ENCODE data around the gene SPIN2B. TPM values are rescaled to one million over a fixed set of nuclear protein-coding genes. Genes with fewer than 3 reads are reported as not detected.
"Not testable (repeated sequence)": the region's sequence is repeated elsewhere in the genome, so short reads cannot be mapped to it uniquely, and the experiment has no call there.

The SPIN2B gene
- total and polyA plus RNA-seq, 2 experiments from 2014 or later, result 9.1 to 13.7 TPM

- H2AFZ ChIP-seq, result no peak overlapping the region
- H3K27me3 ChIP-seq, result no peaks in the 10 kb centered on the region
- H4K20me1 ChIP-seq (ENCODE audit: insufficient read depth, poor library complexity, severe bottlenecking), result no peaks in the 10 kb centered on the region
- no peaks in the 10 kb centered on the region for H3K36me3 ChIP-seq (replicated peaks; ENCODE audit: insufficient read depth, low read depth)
- no peak overlapping the region for H3K27ac ChIP-seq
- no peak for DNase-seq (ENCODE audit: low spot score)
- no peaks in the 10 kb centered on the region for H3K79me2 ChIP-seq
- H3K4me1 ChIP-seq (ENCODE audit: insufficient read depth), result no peaks in the 10 kb centered on the region
- TF ChIP-seq EZH2 (IDR thresholded peaks at IDR 0.05; ENCODE audit: borderline replicate concordance), result no peak
- no peak for TF ChIP-seq CTCF (IDR thresholded peaks at IDR 0.05; ENCODE audit: poor library complexity)
- TF ChIP-seq EZH2phosphoT487 (IDR thresholded peaks at IDR 0.05; ENCODE audit: low read depth, severe bottlenecking, unreplicated experiment), result no peak
- H3K4me2 ChIP-seq, result no peak overlapping the region
- no peaks in the 10 kb centered on the region for H3K9me2 ChIP-seq (replicated peaks; ENCODE audit: insufficient read depth)
- H3K9me3 ChIP-seq (ENCODE audit: low read depth), result no peaks in the 10 kb centered on the region
- WGBS (ENCODE audit: low lambda C conversion rate, missing lambda C conversion rate), result 85% methylated on average over 7 of the region's 7 CpGs
- no peak overlapping the region for H3K4me3 ChIP-seq
Observed at GRCh38 chrX:57132046-57132445, 10.7 kb upstream of the SPIN2B start.

- H3K36me3 ChIP-seq (replicated peaks; ENCODE audit: insufficient read depth, low read depth), result no peaks in the 10 kb centered on the region
- no peaks in the 10 kb centered on the region for H3K9me3 ChIP-seq (ENCODE audit: low read depth)
- H3K27me3 ChIP-seq, result no peaks in the 10 kb centered on the region
- peak overlapping the region; percentile 71 for H3K4me3 ChIP-seq
- H3K79me2 ChIP-seq, result peaks cover 3% of the 10 kb centered on the region
- no peaks in the 10 kb centered on the region for H3K4me1 ChIP-seq (ENCODE audit: insufficient read depth)
- no peak for DNase-seq (ENCODE audit: low spot score)
- no peaks in the 10 kb centered on the region for H4K20me1 ChIP-seq (ENCODE audit: insufficient read depth, poor library complexity, severe bottlenecking)
- WGBS (ENCODE audit: low lambda C conversion rate, missing lambda C conversion rate), result 10% methylated on average over 10 of the region's 10 CpGs
- H3K9me2 ChIP-seq (replicated peaks; ENCODE audit: insufficient read depth), result no peaks in the 10 kb centered on the region
- TF ChIP-seq EZH2phosphoT487 (IDR thresholded peaks at IDR 0.05; ENCODE audit: low read depth, severe bottlenecking, unreplicated experiment) (no peak), EZH2 (IDR thresholded peaks at IDR 0.05; ENCODE audit: borderline replicate concordance) (no peak), CTCF (IDR thresholded peaks at IDR 0.05; ENCODE audit: poor library complexity) (no peak)
- peak overlapping the region; percentile 86 for H2AFZ ChIP-seq
- peak overlapping the region; percentile 72 for H3K4me2 ChIP-seq
- peak overlapping the region; percentile 98 for H3K27ac ChIP-seq
Observed at GRCh38 chrX:57121816-57122215, 468 bp upstream of the SPIN2B start.

- not testable (repeated sequence) for H3K27me3 ChIP-seq; H3K79me2 ChIP-seq; H3K9me3 ChIP-seq (ENCODE audit: low read depth); H4K20me1 ChIP-seq (ENCODE audit: insufficient read depth, poor library complexity, severe bottlenecking); DNase-seq (ENCODE audit: low spot score); H3K4me1 ChIP-seq (ENCODE audit: insufficient read depth); H3K36me3 ChIP-seq (replicated peaks; ENCODE audit: insufficient read depth, low read depth); H3K9me2 ChIP-seq (replicated peaks; ENCODE audit: insufficient read depth)
- Histone ChIP-seq H3K4me3 (peak overlapping the region; percentile 71), H2AFZ (peak overlapping the region; percentile 80), H3K4me2 (peak overlapping the region; percentile 75), H3K27ac (peak overlapping the region; percentile 98)
- 68% methylated on average over 5 of the region's 12 CpGs for WGBS (ENCODE audit: low lambda C conversion rate, missing lambda C conversion rate)
Observed at GRCh38 chrX:57120619-57121161, 658 bp downstream of the SPIN2B start.

GRCh38 chrX:57119416-57119815 is 1.9 kb downstream of the SPIN2B start:
- Histone ChIP-seq H3K27me3 (no peaks in the 10 kb centered on the region), H3K4me2 (no peak overlapping the region), H3K4me3 (no peak overlapping the region), H3K27ac (no peak overlapping the region), H3K9me3 (ENCODE audit: low read depth) (no peaks in the 10 kb centered on the region), H3K4me1 (ENCODE audit: insufficient read depth) (no peaks in the 10 kb centered on the region), H2AFZ (no peak overlapping the region), H3K79me2 (peaks cover 3% of the 10 kb centered on the region), H3K36me3 (replicated peaks; ENCODE audit: insufficient read depth, low read depth) (no peaks in the 10 kb centered on the region), H4K20me1 (ENCODE audit: insufficient read depth, poor library complexity, severe bottlenecking) (no peaks in the 10 kb centered on the region), H3K9me2 (replicated peaks; ENCODE audit: insufficient read depth) (no peaks in the 10 kb centered on the region)
- 86% methylated on average over 1 of the region's 1 CpG for WGBS (ENCODE audit: low lambda C conversion rate, missing lambda C conversion rate)
- no peak for DNase-seq (ENCODE audit: low spot score)
- TF ChIP-seq EZH2phosphoT487 (IDR thresholded peaks at IDR 0.05; ENCODE audit: low read depth, severe bottlenecking, unreplicated experiment) (no peak), CTCF (IDR thresholded peaks at IDR 0.05; ENCODE audit: poor library complexity) (no peak), EZH2 (IDR thresholded peaks at IDR 0.05; ENCODE audit: borderline replicate concordance) (no peak)

GRCh38 chrX:57117566-57117965 is 3.8 kb downstream of the SPIN2B start:
- H4K20me1 ChIP-seq (ENCODE audit: insufficient read depth, poor library complexity, severe bottlenecking); H3K9me3 ChIP-seq (ENCODE audit: low read depth); H3K4me3 ChIP-seq; H3K36me3 ChIP-seq (replicated peaks; ENCODE audit: insufficient read depth, low read depth); H3K4me2 ChIP-seq; H3K79me2 ChIP-seq; H2AFZ ChIP-seq; H3K9me2 ChIP-seq (replicated peaks; ENCODE audit: insufficient read depth); H3K27me3 ChIP-seq; DNase-seq (ENCODE audit: low spot score); H3K27ac ChIP-seq; H3K4me1 ChIP-seq (ENCODE audit: insufficient read depth): not testable (repeated sequence)
- 51% methylated on average over 4 of the region's 4 CpGs for WGBS (ENCODE audit: low lambda C conversion rate, missing lambda C conversion rate)

Data from hepatocyte (in vitro differentiated cells).